ENCODE data around the gene SPON1. TPM values are rescaled to one million over a fixed set of nuclear protein-coding genes. Genes with fewer than 3 reads are reported as not detected.

The SPON1 gene
- total RNA-seq, 1 experiment from 2014 or later, result 46.9 TPM

- ChIA-PET CTCF (interaction anchor here (0.8 kb wide), 1 partner anchor 13 kb away, joined by 3 read pairs; no protein-coding TSS in a partner anchor), POLR2A (no interaction called here)
- Mint-ChIP-seq H3K4me3 (ENCODE audit: unreplicated experiment) (no peak overlapping the region), H3K9me3 (ENCODE audit: unreplicated experiment) (no peaks in the 10 kb centered on the region), H3K27me3 (ENCODE audit: insufficient read depth, unreplicated experiment) (peaks cover 10% of the 10 kb centered on the region), H3K36me3 (ENCODE audit: insufficient read depth, unreplicated experiment) (no peaks in the 10 kb centered on the region), H3K27ac (ENCODE audit: unreplicated experiment) (no peak overlapping the region), H3K4me1 (ENCODE audit: low read depth, unreplicated experiment) (no peaks in the 10 kb centered on the region)
- no peaks in the 10 kb centered on the region for H3K4me1 ChIP-seq
- no peak for DNase-seq
- BruUV-seq (replicated peaks), result no TSS peak
- H3K36me3 ChIP-seq (ENCODE audit: control insufficient read depth, insufficient read depth, low read length), result no peaks in the 10 kb centered on the region
- no peak for TF ChIP-seq CTCF (IDR thresholded peaks at IDR 0.05; ENCODE audit: insufficient read depth in 1 of 2, low read depth in 1 of 2, low read length in 1 of 2, severe bottlenecking in 1 of 2, unreplicated experiment in 1 of 2)
- H3K9me3 ChIP-seq, result no peaks in the 10 kb centered on the region
- no peak overlapping the region for H3K4me3 ChIP-seq (ENCODE audit: low read depth, low read length)
- intact Hi-C loops (cut with micrococcal nuclease; ENCODE audit: unreplicated experiment), result no loop called here
- H3K27me3 ChIP-seq (replicated peaks; ENCODE audit: control insufficient read depth, insufficient read depth, low read length), result no peaks in the 10 kb centered on the region
These were observed 10.3 kb upstream of the SPON1 start for GRCh38 chr11:13952221-13952620.

GRCh38 chr11:13952668-13953067, 9.9 kb upstream of the SPON1 start:
- Histone ChIP-seq H3K4me3 (ENCODE audit: low read depth, low read length) (no peak overlapping the region), H3K36me3 (ENCODE audit: control insufficient read depth, insufficient read depth, low read length) (no peaks in the 10 kb centered on the region), H3K4me1 (no peaks in the 10 kb centered on the region), H3K27me3 (replicated peaks; ENCODE audit: control insufficient read depth, insufficient read depth, low read length) (no peaks in the 10 kb centered on the region), H3K9me3 (no peaks in the 10 kb centered on the region)
- CTCF ChIA-PET, result no interaction called here
- H3K27me3 Mint-ChIP-seq (ENCODE audit: insufficient read depth, unreplicated experiment), result peaks cover 10% of the 10 kb centered on the region
- no peaks in the 10 kb centered on the region for H3K36me3 Mint-ChIP-seq (ENCODE audit: insufficient read depth, unreplicated experiment)
- intact Hi-C loops (cut with micrococcal nuclease; ENCODE audit: unreplicated experiment), result no loop called here
- no peaks in the 10 kb centered on the region for H3K9me3 Mint-ChIP-seq (ENCODE audit: unreplicated experiment)
- H3K27ac Mint-ChIP-seq (ENCODE audit: unreplicated experiment), result no peak overlapping the region
- BruUV-seq (replicated peaks), result no TSS peak
- H3K4me1 Mint-ChIP-seq (ENCODE audit: low read depth, unreplicated experiment), result no peaks in the 10 kb centered on the region
- TF ChIP-seq CTCF (IDR thresholded peaks at IDR 0.05; ENCODE audit: insufficient read depth in 1 of 2, low read depth in 1 of 2, low read length in 1 of 2, severe bottlenecking in 1 of 2, unreplicated experiment in 1 of 2), result no peak
- DNase-seq, result no peak
- H3K4me3 Mint-ChIP-seq (ENCODE audit: unreplicated experiment), result no peak overlapping the region
- POLR2A ChIA-PET, result no interaction called here

- Histone ChIP-seq H3K4me3 (ENCODE audit: low read depth, low read length) (no peak overlapping the region), H3K4me1 (no peaks in the 10 kb centered on the region), H3K36me3 (ENCODE audit: control insufficient read depth, insufficient read depth, low read length) (no peaks in the 10 kb centered on the region), H3K27me3 (replicated peaks; ENCODE audit: control insufficient read depth, insufficient read depth, low read length) (no peaks in the 10 kb centered on the region), H3K9me3 (no peaks in the 10 kb centered on the region)
- Mint-ChIP-seq H3K27ac (ENCODE audit: unreplicated experiment) (no peak overlapping the region), H3K36me3 (ENCODE audit: insufficient read depth, unreplicated experiment) (no peaks in the 10 kb centered on the region), H3K4me3 (ENCODE audit: unreplicated experiment) (no peak overlapping the region), H3K4me1 (ENCODE audit: low read depth, unreplicated experiment) (no peaks in the 10 kb centered on the region), H3K9me3 (ENCODE audit: unreplicated experiment) (no peaks in the 10 kb centered on the region), H3K27me3 (ENCODE audit: insufficient read depth, unreplicated experiment) (no peaks in the 10 kb centered on the region)
- CTCF ChIA-PET, result interaction anchor here (1.0 to 2.2 kb wide), 5 partner anchors 9 to 297 kb away, joined by 3 to 7 read pairs (median 4); no protein-coding TSS in a partner anchor
- intact Hi-C loops (cut with micrococcal nuclease; ENCODE audit: unreplicated experiment), result no loop called here
- no TSS peak for BruUV-seq (replicated peaks)
- no peak for TF ChIP-seq CTCF (IDR thresholded peaks at IDR 0.05; ENCODE audit: insufficient read depth in 1 of 2, low read depth in 1 of 2, low read length in 1 of 2, severe bottlenecking in 1 of 2, unreplicated experiment in 1 of 2)
- POLR2A ChIA-PET, result no interaction called here
- no peak for DNase-seq
These were observed 7.9 kb upstream of the SPON1 start for GRCh38 chr11:13954591-13954990.
